MCF 10A (cell line): ENCODE measurements around the gene RASGRP4. TPM values are rescaled to one million over a fixed set of nuclear protein-coding genes. Genes with fewer than 3 reads are reported as not detected.

Source experiments
- BruUV-seq: library from RNA; stranded (reverse); fragments of 400-500 nt; replicated peaks from 2 replicates; lab custom pipeline; 2021; lab: Mats Ljungman, UMichigan
- CTCF ChIA-PET: fragments of 300-600 bp; sonication (Branson Sonifier 250); formaldehyde crosslinking; extraction: SDS; loops from one replicate; lab custom pipeline; 2021; ENCODE audit warnings: antibody characterized with exemption, inconsistent platforms; lab: Yijun Ruan, JAX
- POLR2A ChIA-PET: fragments of 300-600, 350-650 bp; sonication (Branson Sonifier 250); formaldehyde crosslinking; extraction: SDS; loops from one replicate; lab custom pipeline; 2020; ENCODE audit warnings: antibody characterized with exemption, inconsistent platforms; lab: Yijun Ruan, JAX
- DNase-seq: peaks from one replicate; pipeline ENCODE4 v3.0.0-alpha.2; 2018; ENCODE audit not compliant: unreplicated experiment
- H3K27ac Mint-ChIP-seq: one replicate; pipeline ENCODE4 v1.8.0; 2022; ENCODE audit warnings: mild to moderate bottlenecking, low read depth, mixed read lengths; ENCODE audit not compliant: unreplicated experiment
- H3K27me3 Mint-ChIP-seq: one replicate; pipeline ENCODE4 v1.8.0; 2022; ENCODE audit warnings: mixed read lengths; ENCODE audit not compliant: insufficient read depth, unreplicated experiment
- H3K36me3 Mint-ChIP-seq: one replicate; pipeline ENCODE4 v1.8.0; 2022; ENCODE audit warnings: mild to moderate bottlenecking, moderate library complexity, mixed read lengths; ENCODE audit not compliant: insufficient read depth, unreplicated experiment
- H3K4me1 Mint-ChIP-seq: one replicate; pipeline ENCODE4 v1.8.0; 2022; ENCODE audit warnings: mixed read lengths; ENCODE audit not compliant: insufficient read depth, unreplicated experiment
- H3K4me3 Mint-ChIP-seq: one replicate; pipeline ENCODE4 v1.8.0; 2022; ENCODE audit warnings: mild to moderate bottlenecking, moderate library complexity, mixed read lengths; ENCODE audit not compliant: unreplicated experiment
- H3K9me3 Mint-ChIP-seq: one replicate; pipeline ENCODE4 v1.8.0; 2022; ENCODE audit warnings: mixed read lengths; ENCODE audit not compliant: unreplicated experiment
- CTCF ChIP-seq: fragments of 200-600 bp; IDR thresholded peaks from one replicate; pipeline ENCODE4 v1.8.0; 2022; ENCODE audit warnings: antibody characterized with exemption, mild to moderate bottlenecking; ENCODE audit not compliant: unreplicated experiment
- intact Hi-C: fragments of 100-400 bp; cut with micrococcal nuclease; formaldehyde crosslinking; loops from 2 replicates; pipeline ENCODE4 v1.14.1; 2022
- total RNA-seq: library from RNA; stranded (reverse); gene quantifications from 2 replicates; pipeline ENCODE4 v1.2.3, GENCODE V29; 2022

Gene RASGRP4
- total RNA-seq, 1 experiment from 2014 or later, result not detected

GRCh38 chr19:38377052-38377451 lies 49.0 kb downstream of the RASGRP4 start:
- peak overlapping the region; percentile 63 for H3K27ac Mint-ChIP-seq
- peaks cover 53% of the 10 kb centered on the region for H3K36me3 Mint-ChIP-seq
- intact Hi-C loops, result no loop called here
- no peaks in the 10 kb centered on the region for H3K9me3 Mint-ChIP-seq
- DNase-seq, result no peak
- TF ChIP-seq CTCF, result no peak
- no peaks in the 10 kb centered on the region for H3K27me3 Mint-ChIP-seq
- peaks cover 19% of the 10 kb centered on the region for H3K4me1 Mint-ChIP-seq
- ChIA-PET CTCF (interaction anchor here (0.6 to 1.6 kb wide), 2 partner anchors 132 to 140 kb away, joined by 3 to 7 read pairs; no protein-coding TSS in a partner anchor), POLR2A (interaction anchor here (0.7 to 1.4 kb wide), 2 partner anchors 10 to 67 kb away, joined by 3 to 4 read pairs; partner anchors contain the start of gene GGN)
- H3K4me3 Mint-ChIP-seq, result peak overlapping the region; percentile 84
- no TSS peak for BruUV-seq

- no TSS peak for BruUV-seq
- Mint-ChIP-seq H3K36me3 (peaks cover 48% of the 10 kb centered on the region), H3K4me1 (peaks cover 19% of the 10 kb centered on the region), H3K4me3 (peak overlapping the region; percentile 84), H3K9me3 (no peaks in the 10 kb centered on the region), H3K27me3 (no peaks in the 10 kb centered on the region), H3K27ac (peak overlapping the region; percentile 63)
- POLR2A ChIA-PET, result interaction anchor here (1.3 to 3.8 kb wide), 5 partner anchors 12 to 477 kb away, joined by 6 to 49 read pairs (median 37); partner anchors contain the start of genes C19orf33, CATSPERG, GGN and SPINT2
- CTCF ChIA-PET, result interaction anchor here (0.9 to 1.6 kb wide), 4 partner anchors 8 to 131 kb away, joined by 3 to 8 read pairs (median 5); partner anchors contain the start of gene FAM98C
- no peak for TF ChIP-seq CTCF
- DNase-seq, result no peak
- intact Hi-C loops, result no loop called here
Observed at GRCh38 chr19:38376576-38376975, 49.4 kb downstream of the RASGRP4 start.

- intact Hi-C loops, result loop anchor here (1.0 kb wide), 1 partner anchor 12 kb away; no protein-coding TSS in a partner anchor
- no peak for TF ChIP-seq CTCF
- Mint-ChIP-seq H3K27ac (peak overlapping the region; percentile 98), H3K4me3 (peak overlapping the region; percentile 84), H3K27me3 (no peaks in the 10 kb centered on the region), H3K4me1 (peaks cover 19% of the 10 kb centered on the region), H3K36me3 (peaks cover 44% of the 10 kb centered on the region), H3K9me3 (no peaks in the 10 kb centered on the region)
- CTCF ChIA-PET, result interaction anchor here (0.7 to 1.6 kb wide), 7 partner anchors 9 to 1086 kb away, joined by 3 to 8 read pairs (median 3); partner anchors contain the start of gene FAM98C
- POLR2A ChIA-PET, result interaction anchor here (0.5 to 3.8 kb wide), 14 partner anchors 9 to 661 kb away, joined by 3 to 49 read pairs (median 8); partner anchors contain the start of genes C19orf33, CATSPERG, EIF3K and FAM98C
- no peak for DNase-seq
- no TSS peak for BruUV-seq
Observed at GRCh38 chr19:38375748-38376147, 50.3 kb downstream of the RASGRP4 start.

GRCh38 chr19:38375098-38375493 lies 50.9 kb downstream of the RASGRP4 start:
- TF ChIP-seq CTCF, result no peak
- Mint-ChIP-seq H3K4me1 (peaks cover 19% of the 10 kb centered on the region), H3K36me3 (peaks cover 38% of the 10 kb centered on the region), H3K9me3 (no peaks in the 10 kb centered on the region), H3K27me3 (no peaks in the 10 kb centered on the region), H3K4me3 (peak overlapping the region; percentile 84), H3K27ac (peak overlapping the region; percentile 98)
- intact Hi-C loops, result loop anchor here (1.0 kb wide), 1 partner anchor 12 kb away; no protein-coding TSS in a partner anchor
- CTCF ChIA-PET, result interaction anchor here (0.7 kb wide), 1 partner anchor 1087 kb away, joined by 3 read pairs; no protein-coding TSS in a partner anchor
- POLR2A ChIA-PET, result interaction anchor here (0.7 to 3.8 kb wide), 21 partner anchors 9 to 478 kb away, joined by 3 to 49 read pairs (median 7); partner anchors contain the start of genes C19orf33, CATSPERG, ECH1 and EIF3K
- BruUV-seq, result TSS peak; percentile 27
- no peak for DNase-seq
